HG02943 (cell line): ENCODE results near the gene ERN2.
"Not testable (repeated sequence)": the region's sequence is repeated elsewhere in the genome, so short reads cannot be mapped to it uniquely, and the experiment has no call there.

ENCODE experiments used
- ATAC-seq: cut with Tn5 transposase; IDR thresholded peaks from one replicate; pipeline ENCODE4 v1.9.1; 2021; ENCODE audit warnings: mild to moderate bottlenecking, low read depth, moderate library complexity; ENCODE audit not compliant: unreplicated experiment

The ERN2 gene

DNA sequence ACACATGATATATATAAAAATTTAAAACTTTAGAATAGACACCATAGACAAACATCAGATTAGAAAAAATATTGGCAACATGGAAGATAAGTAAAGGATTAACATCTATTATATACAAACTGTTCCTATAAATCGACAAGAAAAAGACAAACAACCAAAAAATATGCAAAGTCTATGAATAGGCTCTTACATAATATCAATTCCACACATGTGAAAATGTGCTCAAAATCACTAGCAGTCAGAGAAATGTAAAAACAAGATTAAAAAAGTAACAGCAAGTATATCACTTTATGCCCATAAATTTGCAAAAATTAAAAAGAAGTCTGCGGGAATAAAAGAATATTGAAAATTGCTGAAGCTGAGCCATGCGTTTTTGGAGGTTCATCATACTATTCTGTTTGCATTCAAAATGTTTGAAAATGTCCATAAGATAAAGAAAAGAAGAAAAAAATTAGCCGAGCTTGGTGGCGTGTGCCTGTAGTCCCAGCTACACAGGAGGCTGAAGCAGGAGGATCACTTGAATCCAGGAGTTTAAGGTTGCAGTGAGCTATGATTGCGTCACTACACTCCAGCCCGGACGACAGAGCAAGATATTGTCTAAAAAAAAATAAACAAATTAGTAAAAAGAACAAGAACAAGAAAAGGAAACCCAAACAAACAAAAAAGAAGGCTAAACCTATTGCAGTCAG is 11.2 kb upstream of the ERN2 start:
- ATAC-seq: no peak

DNA sequence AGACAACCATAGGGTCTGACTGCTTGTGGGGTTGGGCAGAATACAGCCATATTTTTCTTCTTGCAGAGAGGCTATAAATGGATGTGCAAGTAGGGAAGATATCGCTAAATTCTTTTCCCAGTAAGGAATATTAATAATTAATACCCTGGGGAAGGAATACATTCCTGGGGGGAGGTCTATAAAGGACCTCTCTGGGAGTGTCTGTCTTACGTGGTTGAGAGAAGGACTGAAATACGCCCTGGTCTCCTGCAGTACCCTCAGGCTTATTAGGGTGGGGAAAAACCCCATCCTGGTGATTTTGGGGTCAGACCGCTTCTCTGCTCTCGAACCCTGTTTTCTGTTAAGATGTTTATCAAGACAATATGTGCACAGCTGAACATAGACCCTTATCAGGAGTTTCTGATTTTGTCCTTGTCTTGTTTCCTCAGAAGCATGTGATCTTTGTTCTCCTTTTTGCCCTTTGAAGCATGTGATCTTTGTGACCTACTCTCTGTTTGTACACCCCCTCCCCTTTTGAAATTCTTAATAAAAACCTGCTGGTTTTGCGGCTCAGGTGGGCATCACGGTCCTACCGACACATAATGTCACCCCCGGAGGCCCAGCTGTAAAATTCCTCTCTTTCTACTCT is 9.7 kb upstream of the ERN2 start:
- not testable (repeated sequence) for ATAC-seq

DNA sequence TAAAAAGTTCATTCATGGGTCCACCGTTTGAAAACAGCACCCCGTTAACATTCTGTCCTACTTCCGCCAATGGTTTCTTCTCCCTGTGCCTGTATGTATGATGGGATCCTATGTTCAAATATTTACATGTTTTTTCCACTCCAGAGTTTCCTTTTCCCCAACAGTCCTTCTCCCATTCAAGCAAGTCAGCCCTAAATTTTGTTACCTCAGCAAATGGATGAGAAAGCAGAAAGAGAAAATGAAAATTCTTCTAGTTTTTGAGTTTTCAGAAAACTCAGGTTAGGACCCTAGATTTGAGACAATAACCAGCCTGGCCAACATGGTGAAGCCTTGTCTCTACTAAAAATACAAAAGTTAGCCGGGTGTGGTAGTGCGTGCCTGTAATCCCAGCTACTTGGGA is 3.5 kb upstream of the ERN2 start:
- ATAC-seq: no peak

DNA sequence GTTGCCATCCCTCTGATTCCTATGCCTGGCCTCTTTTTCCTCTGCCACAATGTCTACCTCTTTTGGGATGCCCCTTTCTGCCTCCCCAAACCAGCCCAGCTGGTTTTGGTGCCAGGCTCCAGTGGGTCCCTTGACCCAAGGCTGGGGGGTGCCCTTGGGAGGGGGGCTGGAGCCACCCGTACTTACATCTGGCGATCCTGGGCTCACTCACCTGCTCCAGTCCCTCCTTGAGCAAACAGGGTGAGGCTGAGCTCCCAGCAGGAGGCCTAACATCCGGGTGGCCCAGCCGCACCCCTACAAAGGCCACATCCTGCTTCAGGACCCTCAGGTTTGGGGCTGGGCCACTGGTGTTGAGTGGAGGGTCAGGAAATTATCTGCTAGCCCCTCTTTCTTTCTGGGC is 1.2 kb downstream of the ERN2 start:
- ATAC-seq: no peak

DNA sequence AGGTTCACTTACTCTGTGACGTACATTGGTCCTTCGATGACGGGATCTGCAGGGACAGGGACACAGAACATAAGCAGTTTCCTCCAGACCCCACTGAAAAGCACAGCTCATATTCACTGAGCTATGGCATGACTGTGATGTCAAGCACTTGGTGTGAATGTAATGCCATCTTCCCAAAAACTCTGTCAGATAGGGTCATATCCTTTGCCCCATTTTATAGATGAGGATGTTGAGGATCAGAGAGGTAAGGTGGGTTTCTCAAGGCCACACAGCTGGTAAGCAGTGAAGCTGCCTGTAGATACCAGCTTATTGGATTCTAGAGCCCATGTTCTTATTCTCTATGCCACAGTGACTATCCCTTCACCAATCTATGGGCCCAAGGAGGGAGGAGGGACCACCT is 2.5 kb downstream of the ERN2 start:
- ATAC-seq: no peak

DNA sequence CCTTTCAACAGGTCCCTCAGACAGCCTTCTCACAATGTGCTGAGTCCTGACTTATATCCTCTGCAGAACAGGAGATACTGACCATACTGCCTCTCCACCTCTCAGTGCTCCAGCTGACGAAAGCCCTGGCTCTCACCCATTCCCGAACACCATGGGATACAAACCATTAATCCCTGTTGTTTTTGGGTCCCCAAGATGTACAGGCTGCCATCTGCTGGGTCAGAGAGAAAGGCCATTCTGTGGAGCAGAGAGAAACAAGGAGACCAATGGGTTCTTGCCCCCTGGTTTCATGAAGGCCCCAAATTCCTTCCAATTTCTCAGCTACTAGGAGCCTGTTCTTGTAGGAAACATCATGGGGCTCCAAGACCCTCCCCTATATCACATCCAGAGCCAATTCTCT is 3.0 kb downstream of the ERN2 start:
- ATAC-seq: no peak

DNA sequence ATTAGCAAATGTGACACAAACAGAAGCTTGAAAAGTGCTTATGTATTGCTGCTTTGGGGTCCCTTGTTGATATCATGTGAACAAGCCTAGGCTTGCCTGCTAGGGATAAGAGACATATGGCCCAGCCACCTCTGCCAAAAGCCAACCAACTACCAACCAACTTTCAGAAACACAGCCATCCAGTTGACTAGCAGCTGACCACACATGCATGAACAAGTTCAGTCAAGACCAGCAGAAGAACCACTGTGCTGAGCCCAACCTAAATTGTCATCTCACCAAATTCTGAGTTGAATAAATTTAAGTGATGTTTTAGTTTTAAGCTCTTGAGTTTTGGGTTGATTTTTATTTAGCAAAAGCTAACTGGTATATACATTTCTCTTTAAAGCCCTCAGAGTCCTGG is 3.5 kb downstream of the ERN2 start:
- no peak for ATAC-seq

DNA sequence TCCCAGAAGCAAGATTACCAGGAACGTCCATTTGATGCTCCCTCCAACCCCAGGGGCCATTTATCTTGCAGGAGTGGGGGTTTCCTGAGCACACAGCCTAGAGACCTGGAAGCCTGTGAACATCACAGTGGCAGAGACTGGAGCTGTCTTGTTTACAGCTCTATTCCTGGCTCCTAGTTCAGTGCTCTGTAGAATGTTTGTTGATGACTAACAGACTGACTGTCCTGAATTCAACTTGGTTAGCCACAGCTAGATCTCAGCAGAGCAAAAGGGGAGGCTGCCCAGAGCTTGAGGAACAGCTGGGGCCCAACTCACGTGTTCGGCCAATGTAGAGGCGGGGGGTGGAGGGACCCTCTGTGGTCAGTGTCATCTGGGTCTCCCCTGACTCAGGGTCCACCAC is 6.6 kb downstream of the ERN2 start:
- no peak for ATAC-seq

DNA sequence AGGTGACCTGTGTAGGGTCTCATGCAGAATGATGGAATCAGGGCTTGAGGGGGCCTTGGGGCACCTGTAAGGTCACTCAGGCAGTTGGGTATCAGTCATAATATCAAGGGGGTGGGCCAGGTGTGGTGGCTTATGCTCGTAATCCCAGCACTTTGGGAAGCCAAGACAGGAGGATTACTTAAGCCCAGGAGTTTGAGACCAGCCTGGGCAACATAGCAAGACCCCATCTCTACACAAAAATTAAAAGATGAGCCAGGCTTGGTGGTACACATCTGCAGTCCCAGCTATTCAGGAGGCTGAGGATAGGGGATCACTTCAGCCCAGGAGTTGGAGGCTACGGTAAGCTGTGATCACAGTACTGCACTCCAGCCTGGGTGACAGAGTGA is 7.5 kb downstream of the ERN2 start:
- ATAC-seq: no peak

DNA sequence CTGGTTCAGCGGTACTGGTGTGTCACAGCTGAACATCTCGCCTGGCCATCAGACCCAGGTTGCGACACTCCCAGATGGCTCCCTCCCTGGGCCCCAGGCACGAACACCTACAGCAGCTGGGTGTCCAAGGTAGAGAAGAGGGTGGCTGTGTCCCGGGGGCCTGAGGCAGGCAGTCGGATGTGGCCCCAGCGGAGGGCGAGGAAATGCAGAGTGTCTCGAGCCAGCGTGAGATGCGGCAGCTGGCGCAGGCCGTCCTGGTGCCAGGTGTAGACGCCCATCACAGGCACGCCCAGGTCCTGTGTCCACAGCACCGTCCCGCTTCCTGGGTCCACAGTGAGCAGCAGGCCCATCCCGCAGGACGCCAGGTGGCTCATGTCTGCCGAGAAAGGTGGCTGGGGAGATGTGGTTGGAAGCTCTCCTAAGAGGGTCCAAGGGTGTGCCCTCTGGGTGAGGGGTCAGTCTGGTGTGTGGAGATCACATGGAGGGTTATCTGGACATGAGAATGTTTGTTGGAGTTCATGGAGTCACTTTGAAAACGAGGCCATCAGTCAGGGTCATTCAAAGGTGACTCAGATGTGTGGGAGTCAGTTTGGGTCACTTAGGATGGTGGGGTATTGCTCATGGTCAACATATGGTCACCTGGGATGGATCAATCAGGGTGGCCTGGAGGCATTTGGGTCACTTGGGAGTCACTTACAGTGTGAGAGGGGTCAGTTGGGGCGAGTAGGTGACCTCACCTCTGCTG is 8.1 kb downstream of the ERN2 start:
- no peak for ATAC-seq

DNA sequence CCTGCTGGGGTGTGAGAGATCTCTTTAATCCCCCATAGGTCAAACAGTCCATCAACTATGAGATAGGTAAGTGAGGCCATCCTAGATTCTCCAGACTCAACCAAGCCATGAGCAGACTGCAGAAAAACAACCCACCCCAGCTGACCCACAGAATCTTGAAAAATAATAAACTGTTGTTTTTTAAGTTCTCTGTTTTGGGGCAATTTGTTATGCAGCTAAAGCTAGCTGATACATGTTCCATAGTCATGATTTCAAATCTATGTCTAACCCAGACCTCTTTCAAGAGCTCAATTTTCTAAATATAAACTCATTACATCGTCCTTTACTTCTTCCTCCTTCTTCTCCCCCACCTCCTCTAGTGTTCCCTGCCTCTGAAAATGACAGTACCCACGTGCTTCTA is 10.1 kb downstream of the ERN2 start:
- ATAC-seq: no peak

DNA sequence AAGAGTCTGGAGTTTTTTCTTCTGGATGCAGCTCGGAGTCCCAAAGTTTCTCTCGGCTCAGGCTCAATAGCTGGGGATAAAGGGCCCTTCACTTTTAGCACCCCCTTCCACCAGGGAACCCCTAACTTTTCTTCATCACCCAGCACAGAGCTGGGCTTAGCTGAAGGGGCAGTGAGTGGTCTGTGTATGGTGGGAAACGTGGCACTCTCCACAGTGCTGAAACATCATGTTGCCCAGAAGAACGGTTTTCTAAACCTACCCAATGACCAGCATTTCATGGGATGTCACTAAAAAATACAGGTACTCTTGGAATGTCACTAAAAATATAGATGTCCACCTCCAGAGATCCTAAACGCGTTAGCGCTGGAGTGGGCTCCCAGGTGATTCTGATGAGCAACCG is 12.0 kb downstream of the ERN2 start:
- no peak for ATAC-seq

DNA sequence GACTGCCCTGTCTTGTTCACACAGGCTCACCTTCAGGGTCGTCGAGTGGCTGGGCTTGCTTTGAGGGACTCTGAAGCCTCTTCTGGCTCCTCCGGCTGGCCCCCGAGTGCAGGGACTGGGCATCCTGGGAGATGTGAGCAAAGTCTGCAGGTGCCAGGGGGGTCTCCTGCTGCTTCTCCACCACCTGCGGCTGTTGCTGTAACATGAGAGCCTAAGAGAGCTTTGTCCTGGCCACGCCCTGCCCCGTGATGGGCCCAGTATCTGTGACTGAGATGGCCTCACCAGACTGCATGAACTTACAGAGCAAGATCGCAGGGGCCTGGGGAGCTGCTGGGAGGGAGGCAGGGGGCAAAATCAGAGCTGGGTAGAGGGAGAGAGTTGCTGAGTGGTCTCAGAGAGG is 12.5 kb downstream of the ERN2 start:
- no peak for ATAC-seq

DNA sequence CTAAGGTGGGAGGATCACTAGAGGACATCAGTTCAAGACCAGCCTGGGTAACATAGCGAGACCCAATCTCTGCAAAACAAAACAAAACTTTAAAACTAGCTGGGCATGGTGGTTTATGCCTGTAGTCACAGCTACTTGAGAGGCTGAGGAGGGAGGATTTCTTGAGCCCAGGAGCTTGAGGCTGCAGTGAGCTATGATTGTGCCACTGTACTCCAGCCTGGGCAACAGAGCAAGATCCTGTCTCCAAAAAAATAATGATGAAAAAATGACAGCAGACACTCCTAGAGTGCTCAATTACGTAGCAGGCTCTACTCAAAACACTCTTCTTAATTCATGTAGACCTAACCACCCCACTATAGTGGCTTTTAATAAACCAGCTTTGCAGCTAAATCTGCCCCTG is 12.9 kb downstream of the ERN2 start:
- ATAC-seq: no peak

DNA sequence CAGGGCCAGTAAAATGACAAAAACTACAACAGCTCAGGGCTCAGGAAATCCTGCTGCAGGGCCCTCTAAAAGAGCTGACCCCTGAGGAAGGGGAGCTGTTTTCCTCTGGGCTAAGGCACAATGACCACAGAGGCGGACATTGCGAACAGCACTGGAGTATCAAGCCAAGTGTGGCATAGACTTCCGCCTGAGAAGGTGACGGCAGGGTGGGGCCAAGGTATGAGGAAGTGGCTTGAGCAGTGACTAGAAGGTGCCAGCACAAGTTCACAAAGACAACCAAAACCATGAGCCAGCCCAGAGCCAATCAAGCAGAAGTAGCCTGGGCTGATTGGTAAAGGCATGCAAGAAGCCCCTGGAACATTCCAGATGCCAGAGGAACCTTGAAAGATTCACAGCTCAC is 13.9 kb downstream of the ERN2 start:
- ATAC-seq: no peak

DNA sequence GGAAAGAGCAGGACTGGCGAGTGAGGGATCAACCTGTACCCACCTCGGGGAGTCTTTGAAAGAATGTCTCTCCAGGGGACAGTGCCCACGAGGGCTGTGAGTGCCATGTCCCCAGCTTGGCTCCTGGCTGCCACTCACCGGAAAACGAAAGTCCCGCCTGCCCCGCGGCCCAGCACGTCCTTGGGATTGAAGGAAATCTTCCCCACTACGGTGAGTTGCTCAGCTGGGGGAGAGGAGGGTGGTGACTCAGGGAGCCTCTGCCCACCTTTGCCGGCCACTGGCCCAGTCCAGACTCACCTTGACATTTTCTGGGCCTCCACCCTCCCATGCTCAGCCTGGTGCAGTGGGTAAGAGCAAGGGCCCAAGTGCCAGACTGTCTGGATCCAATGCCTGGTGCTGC is 17.3 kb downstream of the ERN2 start:
- no peak for ATAC-seq

DNA sequence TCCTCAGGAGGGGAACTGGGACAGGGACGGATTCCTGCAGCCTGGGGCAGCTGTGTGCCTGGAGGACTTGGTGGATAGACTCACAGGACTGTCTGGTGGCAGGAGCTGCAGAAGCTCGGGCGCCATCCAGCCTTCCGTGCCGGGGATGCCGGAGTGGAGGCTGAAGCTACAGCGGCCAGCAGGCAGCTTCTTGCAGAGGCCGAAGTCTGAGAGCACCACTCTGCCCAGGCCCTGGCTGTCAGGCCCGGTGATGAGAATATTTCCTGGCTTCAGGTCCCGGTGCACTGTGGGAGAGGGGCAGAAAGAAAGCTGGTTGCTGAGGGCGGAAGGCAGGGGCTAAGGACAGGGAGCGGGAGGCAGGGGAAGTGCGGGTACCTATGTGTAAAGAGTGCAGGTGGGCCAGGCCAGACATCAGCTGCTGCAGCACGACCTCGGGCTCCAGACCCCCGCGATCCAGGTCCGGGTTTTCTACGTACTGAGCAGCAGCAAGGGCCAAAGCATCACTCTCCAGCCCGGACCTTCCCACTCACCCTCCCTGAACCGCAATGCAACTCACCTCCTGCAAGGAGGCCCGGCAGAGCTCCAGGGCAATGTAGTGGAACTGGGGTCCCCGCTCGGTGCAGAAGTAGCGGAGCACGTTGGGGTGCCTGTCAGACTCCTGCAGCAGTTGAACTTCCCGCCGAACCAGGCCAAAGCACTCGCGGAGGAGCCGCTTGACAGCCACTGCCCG is 18.2 kb downstream of the ERN2 start:
- no peak for ATAC-seq

DNA sequence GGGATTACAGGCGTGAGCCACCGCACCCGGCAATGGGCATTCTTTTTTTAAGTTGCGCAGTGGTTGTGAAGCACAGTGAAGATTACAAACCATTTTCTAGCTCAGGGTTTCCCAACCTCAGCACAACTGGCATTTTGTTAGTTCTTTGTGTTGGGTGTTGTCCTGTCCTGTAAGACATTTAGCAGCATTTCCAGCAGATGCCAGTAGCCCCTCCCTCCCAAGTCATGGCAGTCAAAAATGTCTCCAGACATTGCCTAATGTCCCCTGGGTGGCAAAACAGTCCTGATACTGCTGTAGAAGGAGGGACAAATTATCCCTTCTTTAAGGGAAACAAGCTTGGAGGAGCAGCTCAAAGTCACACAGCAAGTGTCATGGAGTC is 18.8 kb downstream of the ERN2 start:
- no peak for ATAC-seq

DNA sequence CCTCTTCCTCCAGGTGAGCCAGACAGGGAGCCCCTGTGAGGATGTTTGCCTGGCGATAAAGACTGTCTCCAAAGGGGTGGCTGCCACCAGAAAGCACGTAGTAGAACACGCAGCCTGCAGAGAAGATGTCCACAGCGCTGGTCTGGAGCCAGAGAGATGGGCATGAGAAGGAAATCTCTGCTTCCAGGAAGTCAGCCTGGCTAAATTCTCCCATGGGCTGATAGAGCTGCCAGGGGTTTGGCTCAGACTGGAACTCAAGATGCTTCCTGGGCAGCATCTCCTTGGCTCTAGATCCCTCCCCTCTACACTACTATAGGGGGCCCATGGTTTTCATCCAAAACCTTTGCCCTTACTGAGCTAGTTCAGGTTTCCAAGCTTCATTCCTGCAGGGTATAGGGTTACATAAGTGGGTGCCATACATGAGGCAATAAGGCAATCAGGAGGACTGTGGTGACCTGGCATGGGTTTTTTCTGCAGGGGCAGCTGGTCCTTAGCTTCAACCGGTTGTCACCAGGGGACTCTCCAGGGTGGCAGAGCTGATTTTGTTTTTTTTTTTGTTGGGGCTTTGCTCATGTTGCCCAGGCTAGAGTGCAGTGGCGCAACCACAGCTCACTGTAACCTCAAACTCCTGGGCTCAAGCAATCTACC is 20.7 kb downstream of the ERN2 start:
- no peak for ATAC-seq

DNA sequence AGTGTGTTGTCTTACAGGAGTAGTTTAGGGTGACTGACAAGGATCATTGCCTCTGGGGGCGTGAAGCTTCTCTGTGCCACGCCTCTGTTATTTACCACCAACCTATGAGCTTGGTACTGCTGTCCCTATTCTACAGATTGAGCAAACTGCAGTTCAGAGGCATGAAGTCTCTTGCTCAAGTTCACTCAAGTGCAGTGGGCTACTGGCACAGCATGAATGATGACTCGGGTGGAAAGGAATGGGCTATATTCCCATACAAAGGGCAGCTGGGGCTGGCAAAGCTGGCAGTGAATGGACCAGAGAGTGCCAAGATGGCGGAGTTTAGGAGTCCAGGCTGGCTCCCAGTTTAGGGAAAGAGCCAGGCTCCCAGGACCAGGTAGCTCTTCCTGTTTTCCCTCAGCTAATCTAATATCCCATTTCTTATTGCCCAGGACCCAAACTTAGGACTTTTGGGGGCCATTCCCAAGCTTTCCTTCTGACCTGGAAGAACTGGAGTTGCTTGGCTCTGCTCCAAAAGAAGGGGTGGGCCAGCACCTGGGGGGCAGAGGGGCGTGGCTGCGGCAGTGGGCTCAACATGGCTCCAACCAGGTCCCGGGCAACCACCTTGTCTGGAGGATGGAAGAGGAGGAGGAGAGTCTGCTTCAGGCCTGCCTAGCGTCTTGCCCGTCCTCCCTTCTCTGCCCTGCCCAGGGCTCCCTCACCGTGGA is 21.4 kb downstream of the ERN2 start:
- ATAC-seq: no peak
